K562 (cell line): Measurements from ENCODE around the gene LEPR. TPM values are rescaled to one million over a fixed set of nuclear protein-coding genes. Genes with fewer than 3 reads are reported as not detected.

Experiments used
- CBX2 ChIP-seq: fragments of 200-600 bp; sonication (generic); IDR thresholded peaks from one replicate; pipeline ENCODE4 v1.6.1; 2012; ENCODE audit warnings: mild to moderate bottlenecking, low read length, inconsistent platforms; ENCODE audit not compliant: insufficient read depth, poor library complexity, severe bottlenecking
- COPS2 ChIP-seq: fragments of 450-650 bp; conservative IDR thresholded peaks from 2 replicates; pipeline ENCODE4 v1.6.1; 2016; ENCODE audit warnings: mild to moderate bottlenecking, moderate library complexity
- ELF1 ChIP-seq: fragments of 200-800 bp; sonication (Bioruptor generic); IDR thresholded peaks from 2 replicates; pipeline ENCODE4 v1.6.1; 2016; ENCODE audit warnings: missing genetic modification characterization, missing compliant biosample characterization
- ELF4 ChIP-seq: fragments of 450-650 bp; formaldehyde crosslinking; IDR thresholded peaks from 2 replicates; pipeline ENCODE4 v1.4.0; 2022; ENCODE audit warnings: missing genetic modification characterization
- EP400 ChIP-seq: fragments of 450-650 bp; IDR thresholded peaks from 2 replicates; pipeline ENCODE4 v1.6.1; 2017; ENCODE audit warnings: antibody characterized with exemption, mild to moderate bottlenecking, moderate library complexity
- HINFP ChIP-seq: fragments of 450-650 bp; conservative IDR thresholded peaks from 2 replicates; pipeline ENCODE4 v1.6.1; 2016; ENCODE audit warnings: missing genetic modification characterization, low read depth, mild to moderate bottlenecking, control low read depth, missing compliant biosample characterization
- HMG20A ChIP-seq: fragments of 450-650 bp; formaldehyde crosslinking; conservative IDR thresholded peaks from 2 replicates; pipeline ENCODE4 v1.4.0; 2020; ENCODE audit warnings: mild to moderate bottlenecking, mixed read lengths
- HNRNPL ChIP-seq: fragments of 200-400 bp; formaldehyde crosslinking; IDR thresholded peaks from 2 replicates; pipeline ENCODE4 v1.6.1; 2017; ENCODE audit warnings: low read depth, mild to moderate bottlenecking, low read length
- JUN ChIP-seq, 2 experiments: sonication (generic) in 1 of 2; formaldehyde crosslinking in 1 of 2; IDR thresholded peaks; 2 replicates each; pipeline versions ENCODE4 v1.6.1 to v1.8.0; 2012 to 2022; ENCODE audit warnings: borderline replicate concordance in 2 of 2, mild to moderate bottlenecking in 2 of 2, improper control_type of control experiment in 1 of 2, low read depth in 1 of 2, low read length in 1 of 2, missing genetic modification reagents in 1 of 2
- JUNB ChIP-seq: fragments of 450-650 bp; formaldehyde crosslinking; conservative IDR thresholded peaks from 2 replicates; pipeline ENCODE4 v1.4.0; 2020; ENCODE audit warnings: mild to moderate bottlenecking
- MNT ChIP-seq, 2 experiments: fragments of 450-650 bp; conservative IDR thresholded peaks; 2 replicates each; pipeline ENCODE4 v1.6.1; 2017; ENCODE audit warnings: mild to moderate bottlenecking in 2 of 2, moderate library complexity in 2 of 2
- MXD1 ChIP-seq: fragments of 250-450 bp; sonication (Bioruptor Pico); IDR thresholded peaks from 2 replicates; pipeline ENCODE4 v1.8.0; 2021; ENCODE audit warnings: borderline replicate concordance, mild to moderate bottlenecking, moderate library complexity; ENCODE audit not compliant: poor library complexity, severe bottlenecking
- NFYB ChIP-seq: IDR thresholded peaks from 2 replicates; pipeline ENCODE4 v1.6.1; 2011; ENCODE audit warnings: mild to moderate bottlenecking, moderate library complexity; ENCODE audit not compliant: insufficient read length; ENCODE audit errors: extremely low read depth
- YY1 ChIP-seq, 3 experiments: IDR thresholded peaks; 2 replicates each; pipeline ENCODE4 v1.6.1; 2011; ENCODE audit warnings: low read length in 2 of 3, mild to moderate bottlenecking in 2 of 3, moderate library complexity in 2 of 3, borderline replicate concordance in 1 of 3, control low read depth in 1 of 3, low read depth in 1 of 3; ENCODE audit not compliant: insufficient read depth in 3 of 3, insufficient replicate concordance in 2 of 3, control insufficient read depth in 1 of 3, insufficient read length in 1 of 3; ENCODE audit errors: extremely low read depth in 1 of 3
- ZBTB1 ChIP-seq: sonication (generic); formaldehyde crosslinking; IDR thresholded peaks from 2 replicates; pipeline ENCODE4 v1.8.1; 2023; ENCODE audit warnings: missing genetic modification reagents, low read depth, mild to moderate bottlenecking, borderline replicate concordance
- ZNF354B ChIP-seq: fragments of 250-450 bp; sonication (Bioruptor Pico); IDR thresholded peaks from 2 replicates; pipeline ENCODE4 v1.4.0; 2020
- ZNF717 ChIP-seq: fragments of 250-450 bp; sonication (Bioruptor Pico); IDR thresholded peaks from 2 replicates; pipeline ENCODE4 v1.5.0; 2021
- ZNF780A ChIP-seq: fragments of 250-450 bp; sonication (Bioruptor Pico); IDR thresholded peaks from 2 replicates; pipeline ENCODE4 v1.5.0; 2021; ENCODE audit warnings: mild to moderate bottlenecking
- polyA plus RNA-seq, 8 experiments: library from polyadenylated mRNA; depleted of rRNA in 4 of 8; stranded (reverse) in 5 of 8; unstranded in 3 of 8; fragments of >200 nt; fragmentation: Nextera tagmentation in 2 of 8; fragmentation: Illumina TruSeq in 1 of 8; extraction: Ambion mirVana in 2 of 8; extraction: Trizol in 1 of 8; gene quantifications; 2 replicates each; pipeline versions ENCODE4 v1.2.1 to v1.2.3, GENCODE V29; 2011 to 2014; ENCODE audit warnings: inconsistent platforms in 1 of 8, missing spikeins in 1 of 8
- total RNA-seq, 7 experiments: library from RNA; depleted of rRNA in 6 of 7; stranded (reverse); fragments of >200 nt in 6 of 7; fragmentation: Illumina TruSeq in 2 of 7; extraction: Trizol in 2 of 7; gene quantifications; 2 replicates each; pipeline versions ENCODE4 v1.2.1 to v1.2.3, GENCODE V29; 2011 to 2021; ENCODE audit warnings: low replicate concordance in 1 of 7
- TF ChIP-seq, protein P1 (sequence below): fragments of 450-650 bp; formaldehyde crosslinking; IDR thresholded peaks from 2 replicates; pipeline ENCODE4 v1.4.0; 2022; ENCODE audit warnings: missing genetic modification characterization
- TF ChIP-seq, protein P2 (sequence below): sonication (generic); formaldehyde crosslinking; IDR thresholded peaks from 2 replicates; pipeline ENCODE4 v1.9.0; 2022; ENCODE audit warnings: mild to moderate bottlenecking, missing genetic modification reagents

Gene LEPR
- total and polyA plus RNA-seq, 9 of the 15 experiments (the other 6 are each of a cell fraction or from before 2014, with no cell fraction given): 12.2 to 111 (median 43.1) TPM

DNA sequence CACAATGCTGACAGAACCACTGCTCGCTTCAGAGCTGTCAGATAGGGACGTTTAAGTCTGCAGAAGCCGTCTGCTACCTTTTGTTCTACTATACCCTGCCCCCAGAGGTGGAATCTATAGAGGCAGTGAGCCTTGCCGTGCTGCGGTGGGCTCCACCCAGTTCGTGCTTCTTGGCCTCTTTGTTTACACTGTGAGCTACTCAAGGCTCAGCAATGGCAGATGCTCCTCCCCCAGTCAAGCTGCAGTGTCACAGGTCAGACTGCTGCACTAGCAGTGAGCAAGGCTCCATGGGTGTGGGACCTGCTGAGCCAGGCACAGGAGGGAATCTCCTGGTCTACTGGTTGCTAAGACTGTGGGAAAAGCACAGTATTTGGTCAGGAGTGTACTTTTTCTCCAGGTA is 47.1 kb downstream of the LEPR start (continued):
- TF ChIP-seq MNT (conservative IDR thresholded peaks at IDR 0.05) (peak; percentile 55 to 77; a peak in 3 of 4 replicates), JUNB (no peak), HNRNPL (no peak), CBX2 (no peak), ZNF780A (no peak), EP400 (no peak), MXD1 (CRISPR knock-in tag) (no peak), NFYB (no peak), ELF1 (tag) (no peak), ZNF717 (CRISPR knock-in tag) (no peak), YY1 (IDR thresholded peaks at IDR 0.05; ENCODE audit: borderline replicate concordance in 1 of 3, control insufficient read depth in 1 of 3, extremely low read depth in 1 of 3, insufficient read depth in 3 of 3, insufficient read length in 1 of 3, insufficient replicate concordance in 2 of 3, low read depth in 1 of 3, low read length in 2 of 3) (peak in 2 of 3 experiments; percentile 13 to 61), ELF4 (CRISPR knock-in tag) (no peak), ZBTB1 (no peak), JUN (IDR thresholded peaks at IDR 0.05; ENCODE audit: borderline replicate concordance, low read depth, low read length) (no peak), JUN (CRISPR knock-in tag; IDR thresholded peaks at IDR 0.05; ENCODE audit: borderline replicate concordance) (no peak), HMG20A (CRISPR knock-in tag) (no peak), HINFP (no peak), COPS2 (no peak), ZNF354B (CRISPR knock-in tag) (no peak)
- TF ChIP-seq, protein P1, sequence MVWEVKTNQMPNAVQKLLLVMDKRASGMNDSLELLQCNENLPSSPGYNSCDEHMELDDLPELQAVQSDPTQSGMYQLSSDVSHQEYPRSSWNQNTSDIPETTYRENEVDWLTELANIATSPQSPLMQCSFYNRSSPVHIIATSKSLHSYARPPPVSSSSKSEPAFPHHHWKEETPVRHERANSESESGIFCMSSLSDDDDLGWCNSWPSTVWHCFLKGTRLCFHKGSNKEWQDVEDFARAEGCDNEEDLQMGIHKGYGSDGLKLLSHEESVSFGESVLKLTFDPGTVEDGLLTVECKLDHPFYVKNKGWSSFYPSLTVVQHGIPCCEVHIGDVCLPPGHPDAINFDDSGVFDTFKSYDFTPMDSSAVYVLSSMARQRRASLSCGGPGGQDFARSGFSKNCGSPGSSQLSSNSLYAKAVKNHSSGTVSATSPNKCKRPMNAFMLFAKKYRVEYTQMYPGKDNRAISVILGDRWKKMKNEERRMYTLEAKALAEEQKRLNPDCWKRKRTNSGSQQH (CRISPR knock-in tag): no peak
- TF ChIP-seq, protein P2, sequence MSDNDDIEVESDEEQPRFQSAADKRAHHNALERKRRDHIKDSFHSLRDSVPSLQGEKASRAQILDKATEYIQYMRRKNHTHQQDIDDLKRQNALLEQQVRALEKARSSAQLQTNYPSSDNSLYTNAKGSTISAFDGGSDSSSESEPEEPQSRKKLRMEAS (CRISPR knock-in tag): peak; percentile 90
